Measurements from ENCODE around the gene PSMC5.
"Not testable (repeated sequence)": the region's sequence is repeated elsewhere in the genome, so short reads cannot be mapped to it uniquely, and the experiment has no call there.

The PSMC5 gene

DNA sequence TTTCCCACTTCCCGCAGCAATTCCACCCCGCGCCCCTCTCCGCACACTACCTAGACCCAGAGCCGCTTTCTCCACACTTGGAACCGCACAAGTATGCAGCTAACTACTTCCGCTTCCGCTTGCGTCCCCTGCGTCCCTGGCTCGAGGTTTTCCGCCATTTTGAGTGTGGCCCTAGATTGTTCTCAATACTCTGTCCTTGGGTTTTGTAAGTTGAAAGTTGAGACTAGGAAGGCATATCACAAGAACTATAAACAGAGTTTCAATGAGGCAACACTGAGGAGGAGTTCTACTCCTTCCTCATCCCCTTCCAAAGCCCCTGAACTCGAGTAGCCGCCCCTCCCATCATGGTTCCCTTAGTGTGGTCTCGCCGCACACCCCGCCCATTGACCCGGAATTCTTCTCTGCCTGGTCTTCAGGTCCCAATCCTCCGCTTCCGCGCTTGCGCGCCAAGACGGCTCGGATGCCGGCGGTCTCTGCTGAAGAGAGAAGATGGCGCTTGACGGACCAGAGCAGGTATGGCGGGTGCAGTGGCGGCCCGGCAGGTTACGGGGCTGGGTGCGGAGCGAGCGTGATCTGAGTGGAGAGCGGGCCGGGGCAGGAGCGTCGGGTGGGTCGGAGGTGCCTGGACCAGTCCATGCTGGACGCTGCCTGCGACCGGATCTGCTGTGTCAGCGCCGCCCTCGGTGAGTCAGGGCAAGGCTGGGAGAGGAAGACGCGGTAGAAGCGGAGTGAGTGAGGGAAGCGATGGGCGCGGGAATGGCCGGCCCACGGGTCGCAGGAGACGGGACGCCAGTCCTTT, at the start of gene PSMC5, which contains the start of gene FTSJ3:
Gene PSMC5, plus strand, starts transcription at position 430 of the 799 bp plus-strand sequence. Its CDS starts 60 bp downstream, at position 490.
Gene FTSJ3, minus strand, starts transcription at position 662 of the 799 bp plus-strand sequence. CDS start 761 bp downstream, outside the sequence.
- FAIRE-seq = peak; percentile 87
- peak; percentile 97 for DNase-seq (ENCODE audit: low spot score)

GRCh38 chr17:63780507-63780906, 46.7 kb upstream of the PSMC5 start:
- DNase-seq (ENCODE audit: low spot score) (no peak), FAIRE-seq (no peak)

DNA sequence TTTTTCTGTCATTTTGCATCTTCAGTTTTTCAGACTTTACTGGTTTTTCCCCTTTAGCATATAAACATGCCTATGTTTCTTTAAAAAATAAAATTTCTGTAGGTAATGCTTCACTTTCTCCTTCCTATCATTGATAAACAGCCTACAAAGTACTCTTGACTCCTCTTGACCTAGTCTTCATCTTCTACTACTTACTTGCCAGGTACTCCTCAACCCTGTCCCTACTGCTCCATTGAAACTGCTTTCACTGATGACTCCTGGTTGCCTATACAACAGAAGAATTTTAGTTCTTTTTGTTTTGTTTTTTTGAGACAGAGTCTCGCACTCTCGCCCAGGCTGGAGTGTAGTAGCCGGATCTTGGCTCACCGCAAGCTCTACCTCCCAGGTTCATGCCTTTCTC, 46.3 kb upstream of the PSMC5 start:
- no peak for DNase-seq (ENCODE audit: low spot score)
- no peak for FAIRE-seq

GRCh38 chr17:63783522-63783921, 43.7 kb upstream of the PSMC5 start:
- DNase-seq (ENCODE audit: low spot score) (no peak), FAIRE-seq (no peak)

DNA sequence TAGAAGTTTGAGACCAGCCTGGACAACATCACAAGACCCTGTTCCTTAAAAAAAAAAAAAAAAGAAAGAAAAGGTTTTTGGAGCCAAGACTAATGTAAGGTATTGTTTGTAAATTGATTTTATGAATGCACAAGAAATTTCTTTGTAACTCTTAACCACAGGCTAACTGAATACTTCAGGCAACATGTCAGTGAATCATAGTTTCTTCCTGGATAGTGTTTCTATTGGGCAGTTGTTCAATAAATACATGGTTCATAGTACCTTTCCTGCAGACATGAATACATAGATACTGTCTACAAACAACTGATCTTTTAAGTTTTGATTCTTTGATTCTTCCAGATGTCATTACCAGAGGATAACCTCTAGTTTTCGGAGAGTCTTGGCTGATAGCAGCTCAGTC, 41.7 kb upstream of the PSMC5 start:
- DNase-seq (ENCODE audit: low spot score) (no peak), FAIRE-seq (no peak)

DNA sequence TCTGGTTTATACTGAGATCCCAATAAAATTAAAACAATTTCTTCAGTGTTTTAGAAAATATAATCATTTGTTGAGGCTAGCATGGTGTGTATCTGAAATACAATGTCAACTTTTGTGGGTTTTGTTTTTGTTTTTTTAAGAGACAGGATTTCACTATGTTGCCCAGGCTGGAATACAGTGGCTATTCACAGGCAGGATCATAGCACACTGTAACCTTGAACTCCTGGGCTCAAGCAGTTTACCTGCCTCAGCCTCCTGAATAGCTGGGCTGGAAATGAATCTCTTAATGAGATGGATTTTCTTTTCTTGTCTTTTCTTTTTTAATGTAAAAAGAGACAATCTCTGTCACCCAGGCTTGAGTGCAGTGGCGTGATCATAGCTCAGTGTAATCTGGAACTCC, 41.1 kb upstream of the PSMC5 start:
- DNase-seq (ENCODE audit: low spot score) (no peak), FAIRE-seq (no peak)

DNA sequence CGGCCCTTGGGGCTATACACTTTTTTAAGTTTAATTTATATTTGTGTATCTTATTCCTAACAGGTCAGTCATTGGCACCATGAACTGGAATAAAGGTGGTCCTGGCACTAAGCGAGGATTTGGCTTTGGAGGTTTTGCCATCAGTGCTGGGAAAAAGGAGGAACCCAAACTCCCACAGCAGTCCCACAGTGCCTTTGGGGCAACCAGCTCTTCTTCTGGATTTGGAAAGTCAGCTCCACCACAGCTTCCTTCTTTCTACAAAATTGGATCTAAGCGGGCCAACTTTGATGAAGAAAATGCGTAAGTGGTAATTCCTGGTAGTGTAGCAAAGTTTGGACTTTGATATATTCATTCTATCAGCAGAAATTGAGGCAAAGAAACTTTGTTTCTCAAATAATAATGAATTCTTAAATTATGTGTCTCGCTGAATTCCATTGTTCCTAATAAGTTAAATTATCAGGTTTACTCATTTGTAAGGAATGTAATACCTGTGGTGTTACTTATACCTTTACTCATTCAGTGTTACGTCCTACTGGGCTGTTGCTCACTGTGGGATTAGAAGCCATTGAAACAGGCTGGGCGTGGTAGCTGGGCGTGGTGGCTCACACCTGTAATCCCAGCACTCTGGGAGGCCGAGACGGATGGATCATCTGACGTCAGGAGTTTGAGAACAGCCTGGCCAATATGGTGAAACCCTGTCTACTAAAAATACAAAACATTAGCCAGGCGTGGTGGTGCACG, 40.1 kb upstream of the PSMC5 start:
- DNase-seq (ENCODE audit: low spot score) (no peak), FAIRE-seq (no peak)

- FAIRE-seq = no peak
- DNase-seq (ENCODE audit: low spot score) = no peak
Observed at GRCh38 chr17:63790057-63790456, 37.2 kb upstream of the PSMC5 start.

- DNase-seq (ENCODE audit: low spot score) (no peak), FAIRE-seq (no peak)
Observed at GRCh38 chr17:63792055-63792729, 35.0 kb upstream of the PSMC5 start.

DNA sequence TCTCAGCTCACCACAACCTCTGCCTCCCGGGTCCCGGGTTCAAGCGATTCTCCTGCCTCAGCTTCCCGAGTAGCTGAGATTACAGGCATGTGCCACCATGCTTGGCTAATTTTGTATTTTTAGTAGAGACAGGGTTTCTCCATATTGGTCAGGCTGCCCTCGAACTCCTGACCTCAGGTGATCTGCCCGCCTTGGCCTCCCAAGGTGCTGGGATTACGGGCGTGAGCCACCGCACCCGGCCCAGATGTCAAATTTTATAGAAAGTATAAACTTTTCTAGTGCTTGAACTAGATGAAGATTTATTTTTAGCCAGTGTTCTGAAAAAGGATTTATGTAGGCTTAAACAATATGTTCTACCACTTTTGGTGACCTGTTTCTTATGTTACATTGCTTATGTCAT, 30.9 kb upstream of the PSMC5 start:
- not testable (repeated sequence) for DNase-seq (ENCODE audit: low spot score); FAIRE-seq

GRCh38 chr17:63798572-63799106, 28.6 kb upstream of the PSMC5 start:
- no peak for FAIRE-seq
- DNase-seq (ENCODE audit: low spot score) = no peak

DNA sequence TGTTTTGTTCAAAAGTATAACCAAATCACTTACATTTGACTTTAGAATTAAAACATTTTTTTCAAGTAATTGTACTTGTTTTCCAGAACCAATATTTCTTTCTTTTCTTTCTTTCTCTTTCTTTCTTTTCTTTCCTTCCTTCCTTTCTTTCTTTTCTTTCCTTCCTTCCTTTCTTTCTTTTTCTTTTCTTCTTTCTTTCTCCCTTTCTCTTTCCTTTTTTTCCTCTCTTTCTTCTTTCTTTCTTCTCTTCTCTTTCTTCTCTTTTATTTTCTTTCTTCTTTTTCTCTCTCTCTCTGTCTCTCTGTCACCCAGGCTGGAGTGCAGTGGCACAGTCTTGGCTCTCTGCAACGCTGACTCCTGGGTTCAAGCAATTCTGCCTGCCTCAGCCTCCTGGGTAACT, 26.4 kb upstream of the PSMC5 start:
- DNase-seq (ENCODE audit: low spot score) = no peak
- no peak for FAIRE-seq

DNA sequence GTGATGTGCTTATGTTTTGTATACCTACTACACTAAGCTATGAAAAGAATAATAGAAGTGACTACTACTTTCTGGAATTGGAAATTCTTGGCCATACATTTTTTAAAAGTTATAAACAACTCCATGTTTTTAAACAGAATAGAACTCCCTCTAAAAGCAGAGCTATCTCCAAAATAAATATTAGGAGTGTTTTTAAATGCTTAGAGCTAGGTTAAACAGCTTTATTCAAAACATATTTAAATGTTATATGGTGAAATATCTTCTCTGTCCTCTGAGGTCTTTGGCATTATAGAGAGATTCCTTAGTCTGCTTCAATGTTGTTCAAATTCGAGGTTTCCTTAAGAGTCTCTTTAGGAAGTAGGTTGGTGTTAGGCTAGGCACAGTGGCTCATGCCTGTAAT, 22.9 kb upstream of the PSMC5 start:
- no peak for DNase-seq (ENCODE audit: low spot score)
- FAIRE-seq = no peak

- DNase-seq (ENCODE audit: low spot score) = no peak
- no peak for FAIRE-seq
Observed at GRCh38 chr17:63805591-63805990, 21.6 kb upstream of the PSMC5 start.

DNA sequence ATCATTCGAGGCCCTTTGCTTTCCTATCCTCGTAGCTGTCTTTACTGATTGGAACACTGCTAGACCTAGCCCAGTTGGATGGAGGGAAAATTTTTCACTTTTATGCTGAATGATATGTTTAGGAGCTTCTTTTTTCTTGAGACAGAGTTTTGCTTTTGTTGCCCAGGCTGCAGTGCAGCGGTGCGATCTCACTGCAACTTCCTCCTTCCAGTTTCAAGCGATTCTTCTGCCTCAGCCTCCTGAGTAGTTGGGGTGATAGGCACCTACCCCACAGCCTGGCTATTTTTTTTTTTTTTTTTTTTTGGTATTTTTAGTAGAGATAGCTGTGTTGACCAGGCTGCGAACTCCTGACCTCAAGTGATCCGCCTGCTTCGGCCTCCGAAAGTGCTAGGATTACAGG, 17.3 kb upstream of the PSMC5 start:
- FAIRE-seq (no peak), DNase-seq (ENCODE audit: low spot score) (no peak)

GRCh38 chr17:63816123-63816522, 11.1 kb upstream of the PSMC5 start:
- FAIRE-seq (no peak), DNase-seq (ENCODE audit: low spot score) (no peak)

GRCh38 chr17:63816669-63817068, 10.6 kb upstream of the PSMC5 start:
- no peak for FAIRE-seq
- DNase-seq (ENCODE audit: low spot score) = no peak

DNA sequence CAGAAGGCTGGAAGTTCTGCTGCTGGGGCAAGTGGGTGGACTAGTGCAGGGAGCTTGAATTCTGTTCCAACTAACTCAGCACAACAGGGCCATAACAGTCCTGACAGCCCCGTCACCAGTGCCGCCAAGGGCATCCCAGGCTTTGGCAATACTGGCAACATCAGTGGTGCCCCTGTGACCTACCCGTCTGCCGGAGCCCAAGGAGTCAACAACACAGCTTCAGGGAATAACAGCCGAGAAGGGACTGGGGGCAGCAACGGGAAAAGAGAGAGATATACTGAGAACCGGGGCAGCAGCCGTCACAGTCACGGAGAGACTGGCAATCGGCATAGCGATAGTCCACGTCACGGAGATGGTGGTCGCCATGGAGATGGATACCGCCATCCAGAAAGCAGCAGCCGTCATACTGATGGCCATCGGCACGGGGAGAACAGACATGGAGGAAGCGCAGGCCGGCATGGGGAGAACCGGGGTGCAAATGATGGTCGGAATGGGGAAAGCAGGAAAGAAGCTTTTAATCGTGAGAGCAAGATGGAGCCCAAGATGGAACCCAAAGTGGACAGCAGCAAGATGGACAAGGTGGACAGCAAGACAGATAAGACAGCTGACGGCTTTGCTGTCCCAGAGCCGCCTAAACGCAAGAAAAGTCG, 9.4 kb upstream of the PSMC5 start:
- DNase-seq (ENCODE audit: low spot score) (no peak), FAIRE-seq (no peak)

GRCh38 chr17:63819131-63819530, 8.1 kb upstream of the PSMC5 start:
- FAIRE-seq = no peak

DNA sequence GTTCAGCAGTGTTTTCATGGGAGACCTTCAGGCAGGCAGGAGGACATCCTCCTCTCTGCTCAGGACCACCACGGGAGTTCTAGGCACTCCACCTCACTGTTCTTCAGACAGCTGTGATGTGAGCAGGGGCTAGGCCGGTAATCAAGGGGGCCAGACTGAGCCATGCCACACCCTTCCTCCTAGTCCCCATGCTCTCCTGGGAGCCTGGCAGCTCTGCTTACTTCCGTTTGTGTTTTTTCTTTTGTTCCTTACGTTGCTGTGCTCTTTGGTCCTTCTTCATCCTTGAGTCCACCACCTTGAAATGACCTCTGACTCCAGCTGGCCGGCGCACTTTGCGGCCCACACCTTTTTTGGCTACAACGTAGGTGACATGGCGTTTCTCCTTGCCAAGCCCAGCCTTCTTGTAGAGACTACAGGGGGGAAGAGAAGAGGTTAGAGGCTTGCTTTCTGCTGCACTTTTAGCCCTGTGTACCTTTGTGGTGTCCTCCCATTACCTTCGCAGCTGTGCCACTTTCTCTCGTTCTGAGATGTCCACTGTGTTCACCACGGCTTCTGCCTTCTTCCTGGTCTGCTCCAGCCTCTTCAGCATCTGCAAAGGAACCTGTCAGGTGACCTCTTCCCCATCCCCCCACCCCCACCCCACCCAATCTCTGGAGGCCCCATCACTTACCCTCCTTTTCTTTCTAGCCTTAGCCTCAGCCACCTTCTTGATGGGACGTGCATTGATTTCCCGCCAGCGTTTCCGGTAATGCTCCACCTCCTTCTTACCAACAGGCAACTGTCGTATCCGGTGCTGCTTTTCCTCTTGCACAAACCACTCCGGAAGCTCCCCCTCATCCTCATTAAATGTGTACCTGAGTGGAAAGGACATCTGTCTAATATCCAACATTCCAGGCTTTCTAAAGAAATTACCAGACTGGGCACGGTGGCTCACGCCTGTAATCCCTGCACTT, 7.4 kb upstream of the PSMC5 start:
- DNase-seq (ENCODE audit: low spot score) = no peak
- FAIRE-seq = no peak

More at GRCh38 chr17:63819131-63819530, 8.1 kb upstream of the PSMC5 start:
- DNase-seq (ENCODE audit: low spot score) = no peak
